CD14-positive monocyte (primary cell): ENCODE results near the gene SPAG16. TPM values are rescaled to one million over a fixed set of nuclear protein-coding genes. Genes with fewer than 3 reads are reported as not detected.

Experiments used
- DNase-seq, 3 donors: peaks; one replicate each; pipeline ENCODE4 v3.0.0-alpha.2; 2011 to 2022
- H2AFZ ChIP-seq: 2 replicates; pipeline ENCODE4 v1.6.0; 2012; ENCODE audit warnings: mild to moderate bottlenecking, low read depth, low read length, inconsistent platforms; ENCODE audit not compliant: insufficient read depth, poor library complexity, severe bottlenecking
- H3K27ac ChIP-seq, 2 donors: 1 replicate in 1 of 2; 2 replicates in 1 of 2; pipeline ENCODE4 v1.5.1; 2012 to 2013; ENCODE audit warnings: low read length in 2 of 2, control low read depth in 1 of 2, inconsistent platforms in 1 of 2, low read depth in 1 of 2, mild to moderate bottlenecking in 1 of 2
- H3K27me3 ChIP-seq, 2 donors: one replicate each; pipeline versions ENCODE4 v1.6.0 to v1.6.1; 2011 to 2013; ENCODE audit warnings: low read length in 2 of 2; ENCODE audit not compliant: control insufficient read depth in 2 of 2, insufficient read depth in 2 of 2
- H3K36me3 ChIP-seq, 2 donors: replicated peaks in 1 of 2; 1 replicate in 1 of 2; 2 replicates in 1 of 2; pipeline versions ENCODE4 v1.5.1 to v1.6.1; 2012 to 2013; ENCODE audit warnings: low read length in 2 of 2, control low read depth in 1 of 2, inconsistent platforms in 1 of 2, mild to moderate bottlenecking in 1 of 2; ENCODE audit not compliant: insufficient read depth in 2 of 2, control insufficient read depth in 1 of 2
- H3K4me1 ChIP-seq, 2 donors: 1 replicate in 1 of 2; 2 replicates in 1 of 2; pipeline versions ENCODE4 v1.5.1 to v1.6.1; 2012 to 2013; ENCODE audit warnings: low read length in 2 of 2, control low read depth in 1 of 2, inconsistent platforms in 1 of 2, mild to moderate bottlenecking in 1 of 2, moderate library complexity in 1 of 2; ENCODE audit not compliant: insufficient read depth in 2 of 2, control insufficient read depth in 1 of 2
- H3K4me2 ChIP-seq: replicated peaks from 2 replicates; pipeline ENCODE3; 2012; ENCODE audit warnings: low read length, moderate library complexity, mild to moderate bottlenecking; ENCODE audit not compliant: poor library complexity, severe bottlenecking; ENCODE audit errors: extremely low read depth
- H3K4me3 ChIP-seq, 3 experiments: fragments of 200-600 bp in 1 of 3; sonication (generic) in 1 of 3; replicated peaks in 1 of 3; 1 replicate in 2 of 3; 2 replicates in 1 of 3; pipeline ENCODE4 v1.5.1; 2011 to 2013; ENCODE audit warnings: low read length in 3 of 3, mild to moderate bottlenecking in 3 of 3, control low read depth in 2 of 3, low read depth in 2 of 3, inconsistent platforms in 1 of 3, moderate library complexity in 1 of 3
- H3K79me2 ChIP-seq: 2 replicates; pipeline ENCODE4 v1.6.0; 2012; ENCODE audit warnings: mild to moderate bottlenecking, control low read depth, inconsistent platforms, low read length, moderate library complexity; ENCODE audit not compliant: insufficient read depth
- H3K9ac ChIP-seq: 2 replicates; pipeline ENCODE4 v1.6.0; 2017; ENCODE audit warnings: low read length, mild to moderate bottlenecking; ENCODE audit not compliant: insufficient read depth, poor library complexity, severe bottlenecking
- H3K9me3 ChIP-seq, 2 donors: replicated peaks in 1 of 2; 1 replicate in 1 of 2; 2 replicates in 1 of 2; pipeline versions ENCODE4 v1.5.1 to v1.6.1; 2012 to 2013; ENCODE audit warnings: low read length in 2 of 2, control low read depth in 1 of 2; ENCODE audit not compliant: control insufficient read depth in 1 of 2, insufficient read depth in 1 of 2
- H4K20me1 ChIP-seq: 2 replicates; pipeline ENCODE4 v1.6.0; 2012; ENCODE audit warnings: mild to moderate bottlenecking, low read length, control low read depth, moderate library complexity; ENCODE audit not compliant: insufficient read depth
- H3K27ac Mint-ChIP-seq, 7 donors: one replicate each; pipeline ENCODE4 v1.8.0; 2020; ENCODE audit warnings: mild to moderate bottlenecking in 7 of 7, mixed read lengths in 7 of 7, moderate library complexity in 6 of 7, inconsistent platforms in 2 of 7
- H3K27me3 Mint-ChIP-seq, 3 donors: one replicate each; pipeline ENCODE4 v1.8.0; 2021 to 2022; ENCODE audit warnings: low read depth in 3 of 3, mild to moderate bottlenecking in 3 of 3, mixed read lengths in 3 of 3, moderate library complexity in 3 of 3, inconsistent platforms in 1 of 3
- H3K36me3 Mint-ChIP-seq, 2 donors: one replicate each; pipeline ENCODE4 v1.8.0; 2020; ENCODE audit warnings: mixed read lengths in 2 of 2, inconsistent platforms in 1 of 2, mild to moderate bottlenecking in 1 of 2
- H3K4me1 Mint-ChIP-seq: one replicate; pipeline ENCODE4 v1.8.0; 2020; ENCODE audit warnings: mild to moderate bottlenecking, mixed read lengths
- H3K4me3 Mint-ChIP-seq, 2 donors: one replicate each; pipeline ENCODE4 v1.8.0; 2020; ENCODE audit warnings: mild to moderate bottlenecking in 2 of 2, mixed read lengths in 2 of 2, moderate library complexity in 1 of 2
- H3K9me3 Mint-ChIP-seq, 7 donors: one replicate each; pipeline ENCODE4 v1.8.0; 2020 to 2022; ENCODE audit warnings: mixed read lengths in 7 of 7, mild to moderate bottlenecking in 6 of 7, moderate library complexity in 6 of 7, inconsistent platforms in 2 of 7
- WGBS: methylation state at CpG from one replicate; pipeline ENCODE4 v1.1.5; 2013; ENCODE audit warnings: missing lambda C conversion rate; ENCODE audit not compliant: insufficient coverage; 5-methylcytosine and 5-hydroxymethylcytosine counted together
- intact Hi-C, 2 donors: fragments of 100-400 bp; cut with micrococcal nuclease; formaldehyde crosslinking; loops; one replicate each; pipeline versions ENCODE4 v1.15.0 to v1.15.1; 2023
- polyA plus RNA-seq, 3 donors: library from polyadenylated mRNA; depleted of rRNA in 1 of 3; unstranded in 2 of 3; stranded (reverse) in 1 of 3; fragments of 300-500 nt in 2 of 3; fragments of >200 nt in 1 of 3; fragmentation: Illumina TruSeq in 2 of 3; gene quantifications; 1 replicate in 2 of 3; 2 replicates in 1 of 3; pipeline ENCODE4 v1.2.3, GENCODE V29; 2012 to 2021
- TF ChIP-seq, protein P1 (sequence below): fragments of 200-600 bp; IDR thresholded peaks from one replicate; pipeline ENCODE4 v1.8.0; 2022; ENCODE audit warnings: antibody characterized with exemption, mild to moderate bottlenecking

Gene SPAG16
- polyA plus RNA-seq, 3 donors = 0.12 to 0.30 TPM; not detected in 1

DNA sequence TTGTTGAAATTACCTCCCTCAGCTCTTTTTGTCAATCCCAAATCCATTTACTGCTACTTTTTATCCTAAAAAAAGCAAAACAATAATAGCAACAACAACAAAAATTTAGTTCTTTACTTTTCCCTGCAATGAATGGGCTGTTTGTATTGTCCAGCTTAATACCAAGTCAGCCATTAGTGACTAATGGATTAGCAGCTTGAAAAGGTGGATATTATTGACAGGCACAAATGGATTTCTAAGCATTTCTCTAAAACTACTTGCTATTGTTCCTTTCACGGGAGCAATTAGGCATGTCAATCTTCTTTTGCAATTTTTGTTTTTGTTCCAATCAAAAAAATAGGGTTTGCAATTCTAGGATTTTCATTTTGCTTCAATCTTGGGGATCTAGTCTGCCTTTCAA, 32.1 kb upstream of the SPAG16 start:
- TF ChIP-seq, protein P1, sequence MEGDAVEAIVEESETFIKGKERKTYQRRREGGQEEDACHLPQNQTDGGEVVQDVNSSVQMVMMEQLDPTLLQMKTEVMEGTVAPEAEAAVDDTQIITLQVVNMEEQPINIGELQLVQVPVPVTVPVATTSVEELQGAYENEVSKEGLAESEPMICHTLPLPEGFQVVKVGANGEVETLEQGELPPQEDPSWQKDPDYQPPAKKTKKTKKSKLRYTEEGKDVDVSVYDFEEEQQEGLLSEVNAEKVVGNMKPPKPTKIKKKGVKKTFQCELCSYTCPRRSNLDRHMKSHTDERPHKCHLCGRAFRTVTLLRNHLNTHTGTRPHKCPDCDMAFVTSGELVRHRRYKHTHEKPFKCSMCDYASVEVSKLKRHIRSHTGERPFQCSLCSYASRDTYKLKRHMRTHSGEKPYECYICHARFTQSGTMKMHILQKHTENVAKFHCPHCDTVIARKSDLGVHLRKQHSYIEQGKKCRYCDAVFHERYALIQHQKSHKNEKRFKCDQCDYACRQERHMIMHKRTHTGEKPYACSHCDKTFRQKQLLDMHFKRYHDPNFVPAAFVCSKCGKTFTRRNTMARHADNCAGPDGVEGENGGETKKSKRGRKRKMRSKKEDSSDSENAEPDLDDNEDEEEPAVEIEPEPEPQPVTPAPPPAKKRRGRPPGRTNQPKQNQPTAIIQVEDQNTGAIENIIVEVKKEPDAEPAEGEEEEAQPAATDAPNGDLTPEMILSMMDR = no peak
- peaks cover 0 to 2% (median 0%) of the 10 kb centered on the region in 7 donors for H3K9me3 Mint-ChIP-seq
- no peaks in the 10 kb centered on the region for H3K36me3 Mint-ChIP-seq
- no peak for DNase-seq
- H3K9me3 ChIP-seq = no peaks in the 10 kb centered on the region
- no CpG with 5 or more reads among the region's 1 CpG for WGBS
- intact Hi-C loops = no loop called here
- H3K4me1 Mint-ChIP-seq = no peaks in the 10 kb centered on the region
- no peaks in the 10 kb centered on the region for H3K4me1 ChIP-seq
- H2AFZ ChIP-seq = no peak overlapping the region
- H3K4me2 ChIP-seq = no peak overlapping the region
- no peaks in the 10 kb centered on the region for H3K36me3 ChIP-seq
- no peak overlapping the region for H3K4me3 Mint-ChIP-seq
- H3K4me3 ChIP-seq = no peak overlapping the region
- H3K27me3 Mint-ChIP-seq = peaks cover 1 to 4% (median 3%) of the 10 kb centered on the region in 3 donors
- H4K20me1 ChIP-seq = no peaks in the 10 kb centered on the region
- no peaks in the 10 kb centered on the region for H3K27me3 ChIP-seq
- H3K27ac Mint-ChIP-seq = no peak overlapping the region
- H3K9ac ChIP-seq = no peak overlapping the region
- no peak overlapping the region for H3K27ac ChIP-seq
- H3K79me2 ChIP-seq = no peaks in the 10 kb centered on the region

DNA sequence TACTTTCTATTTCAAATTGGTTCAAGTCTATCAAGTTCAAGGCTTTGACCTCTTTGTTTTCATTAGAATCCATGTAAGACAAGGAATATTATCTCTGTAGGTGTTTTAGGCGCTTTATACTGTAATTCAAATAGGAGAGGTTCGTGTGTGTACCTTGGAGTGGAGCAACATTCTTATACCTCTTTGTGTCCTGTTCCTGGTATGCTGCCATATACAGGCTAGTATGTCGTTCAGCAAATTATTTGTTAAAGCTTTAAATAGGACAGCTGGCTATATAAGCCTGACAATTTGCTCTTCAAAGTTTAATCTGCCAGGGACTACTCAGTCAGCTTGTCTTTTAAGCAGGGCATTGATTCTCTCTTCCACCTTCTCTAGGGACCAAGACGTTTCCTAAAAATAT, 31.1 kb upstream of the SPAG16 start:
- Histone ChIP-seq H3K4me3 (no peak overlapping the region), H3K79me2 (no peaks in the 10 kb centered on the region), H3K4me2 (no peak overlapping the region), H4K20me1 (no peaks in the 10 kb centered on the region), H3K4me1 (no peaks in the 10 kb centered on the region), H3K36me3 (no peaks in the 10 kb centered on the region), H2AFZ (no peak overlapping the region), H3K9ac (no peak overlapping the region), H3K9me3 (no peaks in the 10 kb centered on the region), H3K27me3 (no peaks in the 10 kb centered on the region), H3K27ac (no peak overlapping the region)
- TF ChIP-seq, protein P1 = no peak
- DNase-seq = no peak
- intact Hi-C loops = no loop called here
- Mint-ChIP-seq H3K9me3 (peaks cover 0 to 2% (median 0%) of the 10 kb centered on the region in 7 donors), H3K36me3 (no peaks in the 10 kb centered on the region), H3K4me3 (no peak overlapping the region), H3K4me1 (no peaks in the 10 kb centered on the region), H3K27me3 (peaks cover 1 to 4% (median 1%) of the 10 kb centered on the region in 3 donors), H3K27ac (no peak overlapping the region)
- 100% methylated on average over 2 of the region's 4 CpGs for WGBS
